OCI-M1 (cell line): ENCODE measurements around the gene SPNS1.

ENCODE experiments used
- DNase-seq: peaks from one replicate; lab custom pipeline; 2025; lab: John Stamatoyannopoulos, UW

The SPNS1 gene

GRCh38 chr16:29029168-29029994, 54.8 kb downstream of the SPNS1 start:
- no peak for DNase-seq

- no peak for DNase-seq
Measured at GRCh38 chr16:29030086-29030840, 55.7 kb downstream of the SPNS1 start.
